GM11168 (cell line): ENCODE data around the gene ANKRD7.

Experiments
- in situ Hi-C: fragments of 300-500 bp; cut with MboI; formaldehyde crosslinking; loops from one replicate; pipeline ENCODE4 v1.12.0; 2022; ENCODE audit warnings: low sequenced_read_pairs; ENCODE audit not compliant: unreplicated experiment

The ANKRD7 gene

GRCh38 chr7:118224521-118224920, at the start of gene ANKRD7:
TSS of gene ANKRD7 (plus strand) at chr7:118224704. CDS start at chr7:118224831, 127 bp downstream.
- in situ Hi-C loops = no loop called here

GRCh38 chr7:118175740-118176139, 48.8 kb upstream of the ANKRD7 start:
- in situ Hi-C loops = no loop called here

GRCh38 chr7:118179191-118179590, 45.3 kb upstream of the ANKRD7 start:
- in situ Hi-C loops = no loop called here

GRCh38 chr7:118182593-118183427, 41.7 kb upstream of the ANKRD7 start:
- in situ Hi-C loops = no loop called here

GRCh38 chr7:118183428-118183785, 41.1 kb upstream of the ANKRD7 start:
- in situ Hi-C loops = no loop called here

- in situ Hi-C loops = no loop called here
Observed at GRCh38 chr7:118183786-118184564, 40.5 kb upstream of the ANKRD7 start, which contains the start of gene LSM8. TSS of gene LSM8 (plus strand) at chr7:118184164. CDS start at chr7:118184224, 60 bp downstream.

- in situ Hi-C loops = no loop called here
Observed at GRCh38 chr7:118184565-118184940, 40.0 kb upstream of the ANKRD7 start.

GRCh38 chr7:118185163-118185860, 39.2 kb upstream of the ANKRD7 start:
- in situ Hi-C loops = no loop called here

- in situ Hi-C loops = no loop called here
Observed at GRCh38 chr7:118186501-118186900, 38.0 kb upstream of the ANKRD7 start.

- in situ Hi-C loops = no loop called here
Observed at GRCh38 chr7:118194571-118194970, 29.9 kb upstream of the ANKRD7 start.

- in situ Hi-C loops = no loop called here
Observed at GRCh38 chr7:118195837-118196474, 28.5 kb upstream of the ANKRD7 start.

- in situ Hi-C loops = no loop called here
Observed at GRCh38 chr7:118202061-118202460, 22.4 kb upstream of the ANKRD7 start.

- in situ Hi-C loops = no loop called here
Observed at GRCh38 chr7:118214051-118214832, 10.3 kb upstream of the ANKRD7 start.

GRCh38 chr7:118214833-118215182, 9.7 kb upstream of the ANKRD7 start:
- in situ Hi-C loops = no loop called here

GRCh38 chr7:118217210-118217619, 7.3 kb upstream of the ANKRD7 start:
- in situ Hi-C loops = no loop called here

- in situ Hi-C loops = no loop called here
Observed at GRCh38 chr7:118218413-118219156, 5.9 kb upstream of the ANKRD7 start.

GRCh38 chr7:118219157-118219512, 5.4 kb upstream of the ANKRD7 start:
- in situ Hi-C loops = no loop called here

GRCh38 chr7:118220583-118220982, 3.9 kb upstream of the ANKRD7 start:
- in situ Hi-C loops = no loop called here

- in situ Hi-C loops = no loop called here
Observed at GRCh38 chr7:118222591-118222990, 1.9 kb upstream of the ANKRD7 start.
